HEK293 (cell line): ENCODE results near the gene MED13L.
"Not testable (repeated sequence)": the region's sequence is repeated elsewhere in the genome, so short reads cannot be mapped to it uniquely, and the experiment has no call there.

ENCODE experiments used
- CTCF ChIA-PET: fragments of 350-600 bp; formaldehyde crosslinking; extraction: SDS; loops from one replicate; lab custom pipeline; 2021; ENCODE audit warnings: antibody characterized with exemption; lab: Yijun Ruan, JAX
- POLR2A ChIA-PET: fragments of 300-600 bp; formaldehyde crosslinking; extraction: SDS; loops from one replicate; lab custom pipeline; 2020; ENCODE audit warnings: antibody characterized with exemption, inconsistent platforms; lab: Yijun Ruan, JAX
- H3K27ac ChIP-seq: fragments of 200-500 bp; sonication (Bioruptor generic); 2 replicates; pipeline ENCODE4 v1.5.1; 2014; ENCODE audit warnings: low read depth, low read length, control low read depth, inconsistent platforms; ENCODE audit errors: extremely low read depth
- H3K36me3 ChIP-seq, 2 experiments: fragments of 200-500 bp in 1 of 2; sonication (Bioruptor generic) in 1 of 2; 1 replicate in 1 of 2; 2 replicates in 1 of 2; pipeline ENCODE4 v1.5.1; 2014 to 2017; ENCODE audit warnings: inconsistent platforms in 2 of 2, low read length in 2 of 2; ENCODE audit not compliant: control insufficient read depth in 2 of 2, insufficient read depth in 1 of 2
- H3K4me1 ChIP-seq: fragments of 200-500 bp; sonication (Bioruptor generic); 2 replicates; pipeline ENCODE4 v1.5.1; 2014; ENCODE audit warnings: mild to moderate bottlenecking, low read length, inconsistent platforms; ENCODE audit not compliant: control insufficient read depth, insufficient read depth
- H3K4me3 ChIP-seq: 2 replicates; pipeline ENCODE4 v1.5.1; 2011; ENCODE audit warnings: low read depth, mild to moderate bottlenecking, control low read depth, low read length, moderate library complexity
- H3K9me3 ChIP-seq: fragments of 200-500 bp; sonication (Bioruptor generic); 2 replicates; pipeline ENCODE4 v1.5.1; 2014; ENCODE audit warnings: low read depth, low read length, inconsistent platforms; ENCODE audit not compliant: control insufficient read depth, insufficient read depth
- MYNN ChIP-seq: fragments of 450-650 bp; formaldehyde crosslinking; IDR thresholded peaks from 2 replicates; pipeline ENCODE4 v1.5.1; 2016; ENCODE audit warnings: missing biosample characterization, missing genetic modification characterization, borderline replicate concordance
- PRDM1 ChIP-seq: fragments of 450-650 bp; formaldehyde crosslinking; IDR thresholded peaks from 2 replicates; pipeline ENCODE4; 2016; ENCODE audit warnings: missing biosample characterization, missing genetic modification characterization
- SCRT2 ChIP-seq: fragments of 450-650 bp; formaldehyde crosslinking; IDR thresholded peaks from 2 replicates; pipeline ENCODE4 v1.5.1; 2016; ENCODE audit warnings: missing biosample characterization, missing genetic modification characterization
- TRIM28 ChIP-seq: IDR thresholded peaks from 2 replicates; pipeline ENCODE4 v1.6.1; 2011; ENCODE audit warnings: low read length, control low read depth, borderline replicate concordance
- ZBTB17 ChIP-seq: fragments of 450-650 bp; formaldehyde crosslinking; IDR thresholded peaks from 2 replicates; pipeline ENCODE4 v1.5.1; 2016; ENCODE audit warnings: missing biosample characterization, missing genetic modification characterization
- ZEB2 ChIP-seq: fragments of 450-650 bp; formaldehyde crosslinking; IDR thresholded peaks from 2 replicates; pipeline ENCODE4 v1.5.1; 2016; ENCODE audit warnings: missing biosample characterization, missing genetic modification characterization
- ZIC2 ChIP-seq: fragments of 450-650 bp; formaldehyde crosslinking; IDR thresholded peaks from 2 replicates; pipeline ENCODE4 v1.5.1; 2016; ENCODE audit warnings: missing biosample characterization, missing genetic modification characterization
- ZNF157 ChIP-seq: fragments of 450-650 bp; formaldehyde crosslinking; IDR thresholded peaks from 2 replicates; pipeline ENCODE4 v1.5.1; 2016; ENCODE audit warnings: missing biosample characterization, missing genetic modification characterization
- ZNF600 ChIP-seq: fragments of 450-650 bp; formaldehyde crosslinking; IDR thresholded peaks from 2 replicates; pipeline ENCODE4 v1.5.1; 2016; ENCODE audit warnings: missing biosample characterization, missing genetic modification characterization
- ZNF660 ChIP-seq: fragments of 450-650 bp; IDR thresholded peaks from 2 replicates; pipeline ENCODE4 v1.5.1; 2018; ENCODE audit warnings: missing biosample characterization, mild to moderate bottlenecking, missing genetic modification characterization
- ZNF677 ChIP-seq: fragments of 450-650 bp; IDR thresholded peaks from 2 replicates; pipeline ENCODE4 v1.5.0; 2018; ENCODE audit warnings: missing biosample characterization, mild to moderate bottlenecking, missing genetic modification characterization, moderate library complexity
- TF ChIP-seq, protein P1 (sequence below): fragments of 450-650 bp; formaldehyde crosslinking; IDR thresholded peaks from 2 replicates; pipeline ENCODE4 v1.5.1; 2016; ENCODE audit warnings: missing biosample characterization, missing genetic modification characterization
- TF ChIP-seq, protein P2 (sequence below): fragments of 450-650 bp; formaldehyde crosslinking; IDR thresholded peaks from 2 replicates; pipeline ENCODE4 v1.5.1; 2017; ENCODE audit warnings: missing biosample characterization, missing genetic modification characterization
- TF ChIP-seq, protein P3 (sequence below): fragments of 450-650 bp; formaldehyde crosslinking; IDR thresholded peaks from 2 replicates; pipeline ENCODE4 v1.5.1; 2016; ENCODE audit warnings: missing biosample characterization, missing genetic modification characterization

Gene MED13L

DNA sequence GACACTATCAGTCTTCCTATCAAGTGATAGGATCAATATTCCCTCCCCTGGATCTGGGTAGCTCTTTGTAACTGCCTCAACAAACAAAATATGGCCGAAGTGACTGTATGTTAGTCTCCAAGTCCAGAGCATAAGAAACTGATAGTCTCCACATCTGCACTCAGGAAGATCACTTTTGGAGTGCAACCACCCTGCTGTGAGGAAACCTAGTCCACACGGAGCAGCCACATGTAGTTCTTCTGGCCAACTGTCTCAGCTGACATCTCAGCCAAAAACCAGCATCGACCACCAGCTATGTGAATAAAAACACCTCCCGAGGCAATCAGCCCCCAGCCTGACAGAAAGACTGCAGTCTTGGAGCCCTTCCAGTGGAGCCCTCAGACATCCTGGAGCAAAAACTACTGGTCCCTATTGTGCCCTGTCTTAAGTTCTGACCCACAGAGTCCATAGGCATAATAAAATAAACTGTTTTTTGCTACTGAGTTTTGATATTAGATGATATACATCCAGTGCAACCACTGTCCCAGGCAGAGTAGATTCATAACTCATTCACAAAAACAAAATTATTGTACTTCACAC is 143.8 kb downstream of the MED13L start:
- ChIA-PET POLR2A (interaction anchor here (0.6 kb wide), 1 partner anchor 27 kb away, joined by 4 read pairs; no protein-coding TSS in a partner anchor), CTCF (interaction anchor here (0.8 to 1.1 kb wide), 4 partner anchors 8 to 130 kb away, joined by 3 to 4 read pairs (median 4); no protein-coding TSS in a partner anchor)
- Histone ChIP-seq H3K4me3 (no peak overlapping the region), H3K27ac (no peak overlapping the region), H3K36me3 (no peaks in the 10 kb centered on the region), H3K4me1 (peaks cover 19% of the 10 kb centered on the region), H3K9me3 (no peaks in the 10 kb centered on the region)
- TF ChIP-seq ZNF157 (no peak), ZIC2 (tag by site-specific recombination) (peak; percentile 58), ZBTB17 (tag by site-specific recombination) (peak; percentile 48; the same call in 1 of the 2 replicates), PRDM1 (tag by site-specific recombination) (no peak), ZNF600 (tag by site-specific recombination) (peak; percentile 43; the same call in 1 of the 2 replicates)

DNA sequence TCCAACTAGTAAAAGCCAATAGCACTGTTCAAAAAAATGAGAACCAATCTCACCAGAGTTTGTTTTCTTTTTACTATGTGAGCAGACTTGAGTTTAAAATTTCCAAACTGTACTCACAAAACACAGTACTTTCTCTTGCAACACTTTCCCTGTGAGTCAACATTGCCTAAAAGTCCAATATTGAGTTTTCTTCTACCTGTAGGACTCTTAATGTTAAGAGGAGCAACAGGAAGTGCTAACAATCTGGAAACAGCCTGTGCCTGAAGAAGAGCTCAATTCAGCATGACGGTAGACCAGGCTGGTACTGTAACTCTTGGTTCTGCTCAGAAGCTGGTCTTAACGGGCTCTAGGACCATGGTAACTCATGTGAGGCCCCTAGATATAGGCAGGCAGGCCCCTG is 144.3 kb downstream of the MED13L start:
- Histone ChIP-seq H3K36me3 (no peaks in the 10 kb centered on the region), H3K4me3 (no peak overlapping the region), H3K27ac (no peak overlapping the region), H3K4me1 (peaks cover 18% of the 10 kb centered on the region), H3K9me3 (no peaks in the 10 kb centered on the region)
- ChIA-PET POLR2A (interaction anchor here (0.6 kb wide), 1 partner anchor 26 kb away, joined by 4 read pairs; no protein-coding TSS in a partner anchor), CTCF (interaction anchor here (0.6 to 1.1 kb wide), 4 partner anchors 55 to 1605 kb away, joined by 3 to 4 read pairs (median 4); no protein-coding TSS in a partner anchor)
- TF ChIP-seq ZEB2: no peak
- peak; percentile 84 for TF ChIP-seq SCRT2 (tag by site-specific recombination)
- peak; percentile 87 for TF ChIP-seq MYNN
- TF ChIP-seq, protein P1, sequence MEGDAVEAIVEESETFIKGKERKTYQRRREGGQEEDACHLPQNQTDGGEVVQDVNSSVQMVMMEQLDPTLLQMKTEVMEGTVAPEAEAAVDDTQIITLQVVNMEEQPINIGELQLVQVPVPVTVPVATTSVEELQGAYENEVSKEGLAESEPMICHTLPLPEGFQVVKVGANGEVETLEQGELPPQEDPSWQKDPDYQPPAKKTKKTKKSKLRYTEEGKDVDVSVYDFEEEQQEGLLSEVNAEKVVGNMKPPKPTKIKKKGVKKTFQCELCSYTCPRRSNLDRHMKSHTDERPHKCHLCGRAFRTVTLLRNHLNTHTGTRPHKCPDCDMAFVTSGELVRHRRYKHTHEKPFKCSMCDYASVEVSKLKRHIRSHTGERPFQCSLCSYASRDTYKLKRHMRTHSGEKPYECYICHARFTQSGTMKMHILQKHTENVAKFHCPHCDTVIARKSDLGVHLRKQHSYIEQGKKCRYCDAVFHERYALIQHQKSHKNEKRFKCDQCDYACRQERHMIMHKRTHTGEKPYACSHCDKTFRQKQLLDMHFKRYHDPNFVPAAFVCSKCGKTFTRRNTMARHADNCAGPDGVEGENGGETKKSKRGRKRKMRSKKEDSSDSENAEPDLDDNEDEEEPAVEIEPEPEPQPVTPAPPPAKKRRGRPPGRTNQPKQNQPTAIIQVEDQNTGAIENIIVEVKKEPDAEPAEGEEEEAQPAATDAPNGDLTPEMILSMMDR: no peak
- no peak for TF ChIP-seq TRIM28
- no peak for TF ChIP-seq ZNF660 (tag by site-specific recombination)
- TF ChIP-seq PRDM1 (tag by site-specific recombination): peak; percentile 82
- TF ChIP-seq, protein P2, sequence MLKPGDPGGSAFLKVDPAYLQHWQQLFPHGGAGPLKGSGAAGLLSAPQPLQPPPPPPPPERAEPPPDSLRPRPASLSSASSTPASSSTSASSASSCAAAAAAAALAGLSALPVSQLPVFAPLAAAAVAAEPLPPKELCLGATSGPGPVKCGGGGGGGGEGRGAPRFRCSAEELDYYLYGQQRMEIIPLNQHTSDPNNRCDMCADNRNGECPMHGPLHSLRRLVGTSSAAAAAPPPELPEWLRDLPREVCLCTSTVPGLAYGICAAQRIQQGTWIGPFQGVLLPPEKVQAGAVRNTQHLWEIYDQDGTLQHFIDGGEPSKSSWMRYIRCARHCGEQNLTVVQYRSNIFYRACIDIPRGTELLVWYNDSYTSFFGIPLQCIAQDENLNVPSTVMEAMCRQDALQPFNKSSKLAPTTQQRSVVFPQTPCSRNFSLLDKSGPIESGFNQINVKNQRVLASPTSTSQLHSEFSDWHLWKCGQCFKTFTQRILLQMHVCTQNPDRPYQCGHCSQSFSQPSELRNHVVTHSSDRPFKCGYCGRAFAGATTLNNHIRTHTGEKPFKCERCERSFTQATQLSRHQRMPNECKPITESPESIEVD (tag by site-specific recombination): peak; percentile 80
- 0 out of 2 replicates have a peak, but pooled peaks have one; percentile 5 for TF ChIP-seq ZNF677

DNA sequence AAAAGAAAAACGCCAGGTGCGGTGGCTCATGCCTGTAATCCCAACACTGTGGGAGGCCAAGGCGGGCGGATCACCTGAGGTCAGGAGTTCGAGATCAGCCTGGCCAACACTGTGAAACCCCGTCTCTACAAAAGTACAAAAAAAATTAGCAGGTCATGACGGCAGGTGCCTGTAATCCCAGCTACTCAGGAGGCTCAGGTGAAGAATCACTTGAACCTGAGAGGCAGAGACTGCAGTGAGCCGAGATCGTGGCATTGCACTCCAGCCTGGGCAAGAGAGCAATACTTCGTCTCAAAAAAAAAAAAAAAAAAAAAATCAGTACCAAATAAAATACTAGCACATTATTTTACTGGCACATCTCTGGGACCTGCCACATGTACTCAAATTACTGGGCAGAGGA is 145.5 kb downstream of the MED13L start:
- CTCF ChIA-PET, H3K36me3 ChIP-seq: not testable (repeated sequence)
- peaks cover 18% of the 10 kb centered on the region for H3K4me1 ChIP-seq

More for the DNA sequence above, 145.5 kb downstream of the MED13L start:
- H3K9me3 ChIP-seq: not testable (repeated sequence)
- TF ChIP-seq, protein P3, sequence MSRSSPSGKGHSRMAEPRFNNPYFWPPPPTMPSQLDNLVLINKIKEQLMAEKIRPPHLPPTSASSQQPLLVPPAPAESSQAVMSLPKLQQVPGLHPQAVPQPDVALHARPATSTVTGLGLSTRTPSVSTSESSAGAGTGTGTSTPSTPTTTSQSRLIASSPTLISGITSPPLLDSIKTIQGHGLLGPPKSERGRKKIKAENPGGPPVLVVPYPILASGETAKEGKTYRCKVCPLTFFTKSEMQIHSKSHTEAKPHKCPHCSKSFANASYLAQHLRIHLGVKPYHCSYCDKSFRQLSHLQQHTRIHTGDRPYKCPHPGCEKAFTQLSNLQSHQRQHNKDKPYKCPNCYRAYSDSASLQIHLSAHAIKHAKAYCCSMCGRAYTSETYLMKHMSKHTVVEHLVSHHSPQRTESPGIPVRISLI: 0 out of 2 replicates have a peak, but pooled peaks have one; percentile 27
- TF ChIP-seq, all 188 proteins: peak for 1; not testable (repeated sequence) for 187
- POLR2A ChIA-PET, H3K4me3 ChIP-seq, H3K27ac ChIP-seq: not testable (repeated sequence)
